ENCODE results near the gene FEZ2.

DNA sequence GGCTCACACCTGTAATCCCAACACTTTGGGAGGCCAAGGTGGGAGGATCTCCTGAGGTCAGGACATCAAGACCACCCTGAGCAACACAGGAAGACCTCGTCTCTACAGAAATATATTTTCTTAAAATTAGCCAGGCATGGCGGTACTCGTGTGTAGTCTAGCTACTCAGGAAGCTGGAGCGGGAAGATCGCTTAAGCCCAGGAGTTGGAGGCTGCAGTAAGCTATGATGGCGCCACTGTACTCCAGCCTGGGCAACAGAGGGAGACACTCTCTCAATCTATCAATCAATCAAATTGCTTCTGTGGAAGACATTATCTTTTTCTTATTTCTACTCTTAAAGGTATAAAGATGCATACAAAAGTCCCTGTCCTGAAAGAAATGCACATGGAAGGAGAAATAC lies 11.3 kb downstream of the FEZ2 start:
- TF ChIP-seq, protein P1, sequence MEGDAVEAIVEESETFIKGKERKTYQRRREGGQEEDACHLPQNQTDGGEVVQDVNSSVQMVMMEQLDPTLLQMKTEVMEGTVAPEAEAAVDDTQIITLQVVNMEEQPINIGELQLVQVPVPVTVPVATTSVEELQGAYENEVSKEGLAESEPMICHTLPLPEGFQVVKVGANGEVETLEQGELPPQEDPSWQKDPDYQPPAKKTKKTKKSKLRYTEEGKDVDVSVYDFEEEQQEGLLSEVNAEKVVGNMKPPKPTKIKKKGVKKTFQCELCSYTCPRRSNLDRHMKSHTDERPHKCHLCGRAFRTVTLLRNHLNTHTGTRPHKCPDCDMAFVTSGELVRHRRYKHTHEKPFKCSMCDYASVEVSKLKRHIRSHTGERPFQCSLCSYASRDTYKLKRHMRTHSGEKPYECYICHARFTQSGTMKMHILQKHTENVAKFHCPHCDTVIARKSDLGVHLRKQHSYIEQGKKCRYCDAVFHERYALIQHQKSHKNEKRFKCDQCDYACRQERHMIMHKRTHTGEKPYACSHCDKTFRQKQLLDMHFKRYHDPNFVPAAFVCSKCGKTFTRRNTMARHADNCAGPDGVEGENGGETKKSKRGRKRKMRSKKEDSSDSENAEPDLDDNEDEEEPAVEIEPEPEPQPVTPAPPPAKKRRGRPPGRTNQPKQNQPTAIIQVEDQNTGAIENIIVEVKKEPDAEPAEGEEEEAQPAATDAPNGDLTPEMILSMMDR (IDR thresholded peaks at IDR 0.05): no peak
- TF ChIP-seq SMC3 (IDR thresholded peaks at IDR 0.05; ENCODE audit: low read depth, low read length) (no peak), POLR2AphosphoS5 (IDR thresholded peaks at IDR 0.05; ENCODE audit: low read depth, low read length) (no peak)
